ENCODE data around the gene CPN1.

The CPN1 gene

GRCh38 chr10:99996671-99997648, 84.7 kb downstream of the CPN1 start:
- DNase-seq (ENCODE audit: low read depth in 3 of 3), result no peak

DNA sequence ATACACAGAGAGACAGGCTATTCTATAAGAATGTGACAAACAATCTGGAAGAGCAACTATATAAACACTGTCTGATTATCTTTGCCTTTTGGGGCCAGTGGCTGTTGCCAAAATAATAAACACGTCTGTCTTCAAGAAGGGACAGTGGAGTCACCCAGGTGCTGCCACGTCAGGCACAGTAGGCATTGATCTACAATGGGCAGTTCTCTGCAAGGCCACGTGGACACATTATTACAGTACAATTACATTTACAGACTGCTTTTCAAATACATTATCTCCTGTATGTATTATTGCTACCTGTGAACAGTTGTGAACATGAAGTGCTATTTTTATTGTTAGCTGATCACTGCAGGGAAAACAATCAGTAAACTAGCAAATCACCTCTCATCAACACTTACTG, 86.0 kb downstream of the CPN1 start:
- DNase-seq (ENCODE audit: low read depth in 3 of 3), result no peak

DNA sequence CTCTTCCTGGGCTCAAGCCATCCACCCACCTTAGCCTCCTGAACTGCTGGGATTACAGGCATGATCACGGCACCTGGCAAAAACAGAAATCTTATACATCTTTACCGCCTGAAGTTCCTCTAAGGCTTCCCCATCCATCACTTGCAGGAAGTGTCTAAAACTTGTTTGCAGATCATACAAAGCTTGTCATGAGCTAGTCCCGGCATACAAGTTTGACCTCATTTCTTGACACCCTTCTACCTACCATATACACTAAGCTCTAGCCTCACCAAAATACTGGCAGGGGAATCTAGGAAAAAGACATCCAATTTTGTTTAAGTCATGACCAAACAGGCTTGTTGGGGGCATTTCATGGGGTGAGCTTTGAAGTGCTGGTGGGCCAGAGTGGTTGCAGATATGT, 86.4 kb downstream of the CPN1 start:
- no peak for DNase-seq (ENCODE audit: low read depth in 3 of 3)

DNA sequence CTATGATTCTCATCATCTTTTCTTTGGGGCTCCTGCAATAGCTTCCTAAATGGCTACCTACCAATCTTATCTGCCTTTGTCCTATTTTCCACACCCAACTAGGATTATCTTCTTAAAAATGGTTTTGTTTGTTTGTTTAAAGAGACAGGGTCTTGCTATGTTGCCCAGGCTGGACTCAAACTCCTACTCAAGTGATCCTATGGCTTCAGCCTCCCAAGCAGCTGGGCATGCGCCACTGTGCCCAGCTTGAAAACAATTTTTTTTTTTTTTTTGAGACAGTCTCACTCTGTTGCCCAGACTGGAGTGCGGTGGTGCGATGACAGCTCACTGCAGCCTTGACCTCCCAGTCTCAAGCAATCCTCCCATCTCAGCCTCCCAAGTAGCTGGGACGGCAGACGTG, 86.9 kb downstream of the CPN1 start:
- no peak for DNase-seq (ENCODE audit: low read depth in 3 of 3)

DNA sequence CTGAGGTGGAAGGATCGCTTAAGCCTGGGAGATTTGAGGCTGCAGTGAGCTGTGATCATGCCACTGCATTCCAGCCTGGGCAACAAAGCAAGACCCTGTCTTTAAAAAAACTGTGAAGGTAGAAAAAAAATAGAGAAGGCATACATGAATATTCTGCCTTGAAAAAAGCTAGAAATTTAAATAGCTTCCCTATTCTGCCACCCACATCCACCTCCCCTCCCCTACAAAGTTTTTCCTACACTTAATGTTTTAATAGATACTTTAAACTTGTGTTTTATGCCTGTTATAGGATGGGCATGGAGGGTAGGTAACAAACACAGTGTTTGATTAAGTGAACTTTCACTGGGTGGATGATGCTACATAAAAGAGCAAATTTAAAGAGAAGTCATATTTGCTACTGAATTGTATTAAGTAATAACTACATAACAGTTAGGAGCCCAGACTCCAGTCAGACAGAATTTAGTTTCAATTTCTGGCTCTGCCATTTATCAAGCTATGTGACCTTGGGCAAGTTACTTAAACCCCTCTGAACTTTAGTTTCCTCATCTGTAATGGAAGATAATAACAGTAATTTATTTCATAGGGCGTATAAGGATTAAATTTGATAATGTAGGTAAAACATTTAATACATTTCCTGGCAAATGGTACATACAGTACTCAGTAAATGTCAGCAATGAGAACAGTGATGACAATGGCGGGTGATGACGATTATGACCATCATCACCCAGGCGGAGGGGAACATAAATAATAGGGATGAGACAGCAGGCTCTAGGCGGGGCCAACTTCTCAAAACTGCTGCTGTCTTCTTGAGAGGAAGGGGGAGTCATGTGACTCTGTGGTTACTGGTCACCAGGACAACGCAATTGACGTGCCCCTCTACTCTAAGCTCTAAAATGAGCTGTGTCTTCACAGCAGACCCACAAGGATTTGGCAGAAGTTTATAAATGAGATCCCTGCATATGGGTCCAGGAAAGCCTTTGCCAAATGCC, 87.7 kb downstream of the CPN1 start:
- peak in 2 of 3 donors; percentile 32 to 37 for DNase-seq (ENCODE audit: low read depth in 3 of 3)

Data from stimulated activated CD4-positive, alpha-beta T cell treated with anti-CD3 and anti-CD28 coated beads, TNF-alpha, amount 100 ng/mL, for 48 hours (primary cell).